Measurements from ENCODE around the gene TMEM238L. TPM values are rescaled to one million over a fixed set of nuclear protein-coding genes. Genes with fewer than 3 reads are reported as not detected.

Gene TMEM238L
- total RNA-seq, 5 donors from 2014 or later (not counting 1 experiment from before 2014, with no cell fraction given) = not detected

DNA sequence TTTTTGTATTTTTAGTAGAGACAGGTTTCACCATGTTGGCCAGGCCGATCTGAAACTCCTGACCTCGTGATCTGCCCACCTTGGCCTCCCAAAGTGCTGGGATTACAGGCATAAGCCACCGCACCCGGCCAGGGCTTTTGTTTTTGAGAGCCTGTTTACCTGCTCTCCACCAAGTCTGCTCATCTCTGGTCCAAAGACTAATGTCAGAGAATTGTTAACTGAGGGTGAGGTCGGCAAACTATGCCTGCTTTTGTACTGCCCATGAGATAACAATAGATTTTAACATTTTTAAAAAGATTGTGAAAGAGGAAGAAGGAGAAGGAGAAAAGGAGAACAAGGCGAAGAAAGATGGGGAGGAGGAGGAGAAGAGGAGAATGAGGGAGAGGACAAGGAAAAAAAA is 26.0 kb downstream of the TMEM238L start:
- Mint-ChIP-seq H3K27ac (no peak overlapping the region), H3K9me3 (peaks cover 3 to 10% (median 8%) of the 10 kb centered on the region in 3 donors), H3K36me3 (peaks cover 3% of the 10 kb centered on the region), H3K4me1 (no peaks in the 10 kb centered on the region), H3K27me3 (peaks cover 0 to 3% of the 10 kb centered on the region in 2 donors), H3K4me3 (no peak overlapping the region)
- 51% methylated on average over 3 of the region's 6 CpGs for WGBS (ENCODE audit: insufficient coverage)
- CTCF ChIA-PET = no interaction called here
- H3K36me3 ChIP-seq (ENCODE audit: control insufficient read depth in 2 of 2, extremely low read depth in 1 of 2, insufficient read depth in 1 of 2, low read length in 1 of 2) = no peaks in the 10 kb centered on the region
- H3K27ac ChIP-seq (ENCODE audit: low read length) = no peak overlapping the region
- H3K4me3 ChIP-seq (ENCODE audit: control insufficient read depth in 1 of 2, extremely low read depth in 1 of 2, low read length in 1 of 2) = no peak overlapping the region
- H3K27me3 ChIP-seq (replicated peaks in 1 of 2; ENCODE audit: control insufficient read depth in 2 of 2, extremely low read depth in 1 of 2, insufficient read depth in 2 of 2, low read length in 1 of 2) = no peaks in the 10 kb centered on the region
- no peaks in the 10 kb centered on the region for H3K9me3 ChIP-seq
- no peak for ATAC-seq (replicated peaks in 1 of 4)
- no peaks in the 10 kb centered on the region for H3K4me1 ChIP-seq (ENCODE audit: control insufficient read depth in 1 of 2, extremely low read depth in 1 of 2, insufficient read depth in 2 of 2, low read length in 2 of 2)
- DNase-seq = no peak
- POLR2A ChIA-PET = no interaction called here

DNA sequence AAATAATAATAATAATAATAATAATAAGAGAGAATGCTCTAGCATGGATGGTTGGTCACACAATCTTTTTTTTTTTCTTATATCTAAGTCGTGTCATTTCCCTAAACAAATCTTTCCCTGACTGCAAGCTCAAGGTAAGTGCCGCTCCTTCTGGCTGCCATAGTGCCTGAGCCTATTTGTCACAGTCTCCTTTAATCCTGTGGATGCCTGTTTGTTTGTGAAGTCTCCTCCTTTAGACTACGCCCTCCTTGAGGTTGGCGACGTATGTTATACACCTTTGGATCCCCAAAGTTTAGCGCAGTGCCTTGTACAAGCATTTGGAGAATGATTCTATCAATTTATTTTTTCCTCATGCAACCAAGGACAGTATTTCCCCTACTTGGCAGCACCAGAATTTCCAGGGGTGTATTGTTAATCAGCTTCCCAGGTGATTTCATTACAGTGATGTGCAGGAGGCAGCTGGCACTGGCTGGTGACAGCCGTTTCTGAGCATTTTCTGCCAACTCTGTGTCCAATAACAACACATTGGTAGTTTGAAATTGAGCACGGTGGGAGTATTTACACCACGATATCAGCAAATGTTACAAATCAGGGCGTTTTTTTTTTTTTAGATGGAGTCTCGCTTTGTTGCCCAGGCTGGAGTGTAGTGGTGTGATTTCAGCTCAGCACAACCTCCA is 26.6 kb downstream of the TMEM238L start:
- ChIA-PET CTCF (no interaction called here), POLR2A (no interaction called here)
- Mint-ChIP-seq H3K9me3 (peaks cover 3 to 9% (median 4%) of the 10 kb centered on the region in 3 donors), H3K4me3 (no peak overlapping the region), H3K4me1 (no peaks in the 10 kb centered on the region), H3K27me3 (peaks cover 0 to 3% of the 10 kb centered on the region in 2 donors), H3K27ac (no peak overlapping the region), H3K36me3 (no peaks in the 10 kb centered on the region)
- H3K27me3 ChIP-seq (replicated peaks in 1 of 2; ENCODE audit: control insufficient read depth in 2 of 2, extremely low read depth in 1 of 2, insufficient read depth in 2 of 2, low read length in 1 of 2) = no peaks in the 10 kb centered on the region
- DNase-seq (no peak), ATAC-seq (replicated peaks in 1 of 4) (no peak)
- no peaks in the 10 kb centered on the region for H3K36me3 ChIP-seq (ENCODE audit: control insufficient read depth in 2 of 2, extremely low read depth in 1 of 2, insufficient read depth in 1 of 2, low read length in 1 of 2)
- no peaks in the 10 kb centered on the region for H3K4me1 ChIP-seq (ENCODE audit: control insufficient read depth in 1 of 2, extremely low read depth in 1 of 2, insufficient read depth in 2 of 2, low read length in 2 of 2)
- WGBS (ENCODE audit: insufficient coverage) = 70% methylated on average over 2 of the region's 11 CpGs
- H3K27ac ChIP-seq (ENCODE audit: low read length) = no peak overlapping the region
- H3K4me3 ChIP-seq (ENCODE audit: control insufficient read depth in 1 of 2, extremely low read depth in 1 of 2, low read length in 1 of 2) = no peak overlapping the region
- no peaks in the 10 kb centered on the region for H3K9me3 ChIP-seq

DNA sequence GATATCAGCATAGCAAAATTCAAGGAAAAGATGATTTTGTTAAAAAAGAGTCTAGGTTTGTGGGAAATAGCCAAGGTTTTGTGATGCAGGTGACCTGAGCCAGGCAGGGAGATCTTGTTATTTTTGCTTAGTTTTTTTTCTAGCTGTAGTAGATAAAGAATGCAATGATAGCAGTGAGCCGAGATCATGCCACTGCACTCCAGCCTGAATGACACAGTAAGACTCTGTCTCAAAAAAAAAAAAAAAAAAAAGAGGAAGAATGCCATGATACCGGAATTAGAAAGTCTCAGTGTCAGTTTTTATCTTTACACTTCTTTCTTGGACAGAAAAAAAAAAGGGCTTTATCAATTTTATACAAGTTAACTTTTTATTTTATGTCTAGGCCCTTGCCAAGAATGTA is 27.5 kb downstream of the TMEM238L start:
- POLR2A ChIA-PET = no interaction called here
- no peak overlapping the region for H3K27ac Mint-ChIP-seq
- H3K4me1 Mint-ChIP-seq = no peaks in the 10 kb centered on the region

DNA sequence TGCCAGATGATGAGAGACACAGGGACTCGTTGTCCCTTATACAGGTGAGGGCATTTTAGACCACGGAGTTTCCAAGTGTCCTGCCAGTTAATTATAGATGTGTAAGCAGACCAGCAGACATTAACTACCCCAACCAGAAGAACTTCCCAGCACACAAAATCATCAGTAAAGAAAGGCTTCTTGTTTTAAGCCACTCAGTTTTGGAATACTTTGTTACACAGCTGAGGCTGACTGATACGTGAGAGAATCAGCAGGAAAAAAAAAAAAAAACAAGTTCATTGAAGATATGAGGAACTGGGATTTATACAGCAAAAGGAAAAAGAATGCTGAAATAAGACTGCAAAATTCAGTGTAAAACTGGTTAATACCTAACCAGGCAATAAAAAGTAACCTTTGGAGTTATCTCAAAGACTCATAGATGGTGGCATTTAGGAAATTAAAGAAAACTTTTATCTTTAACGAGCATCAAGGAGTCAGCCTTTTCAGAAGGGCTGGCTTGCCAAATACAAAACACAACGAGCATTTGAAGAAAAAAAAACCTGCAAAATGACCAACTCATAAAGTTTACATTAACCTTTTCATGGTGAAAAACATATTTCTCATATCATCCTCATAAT is 28.1 kb downstream of the TMEM238L start:
- no peak for ATAC-seq (replicated peaks in 1 of 4)
- DNase-seq = no peak
- no peaks in the 10 kb centered on the region for H3K4me1 ChIP-seq (ENCODE audit: control insufficient read depth in 1 of 2, extremely low read depth in 1 of 2, insufficient read depth in 2 of 2, low read length in 2 of 2)
- H3K27me3 ChIP-seq (replicated peaks in 1 of 2; ENCODE audit: control insufficient read depth in 2 of 2, extremely low read depth in 1 of 2, insufficient read depth in 2 of 2, low read length in 1 of 2) = no peaks in the 10 kb centered on the region
- ChIA-PET CTCF (interaction anchor here in 1 of 2 donors (0.6 kb wide), 1 partner anchor 115 kb away, joined by 4 read pairs; no protein-coding TSS in a partner anchor), POLR2A (no interaction called here)
- no peak overlapping the region for H3K27ac ChIP-seq (ENCODE audit: low read length)
- H3K4me3 ChIP-seq (ENCODE audit: control insufficient read depth in 1 of 2, extremely low read depth in 1 of 2, low read length in 1 of 2) = no peak overlapping the region
- Mint-ChIP-seq H3K4me3 (no peak overlapping the region), H3K27me3 (peaks cover 0 to 3% of the 10 kb centered on the region in 2 donors), H3K9me3 (peaks cover 10 to 17% (median 11%) of the 10 kb centered on the region in 3 donors), H3K27ac (no peak overlapping the region), H3K4me1 (no peaks in the 10 kb centered on the region), H3K36me3 (no peaks in the 10 kb centered on the region)
- H3K9me3 ChIP-seq = no peaks in the 10 kb centered on the region
- 45% methylated on average over 2 of the region's 5 CpGs for WGBS (ENCODE audit: insufficient coverage)
- no peaks in the 10 kb centered on the region for H3K36me3 ChIP-seq (ENCODE audit: control insufficient read depth in 2 of 2, extremely low read depth in 1 of 2, insufficient read depth in 1 of 2, low read length in 1 of 2)

More for the DNA sequence above, 27.5 kb downstream of the TMEM238L start:
- Mint-ChIP-seq H3K27me3 (peaks cover 0 to 3% of the 10 kb centered on the region in 2 donors), H3K4me3 (no peak overlapping the region), H3K36me3 (no peaks in the 10 kb centered on the region), H3K9me3 (peaks cover 9 to 15% (median 9%) of the 10 kb centered on the region in 3 donors)
- H3K9me3 ChIP-seq = no peaks in the 10 kb centered on the region
- DNase-seq (no peak), ATAC-seq (replicated peaks in 1 of 4) (no peak)
- WGBS (ENCODE audit: insufficient coverage) = 60% methylated on average over 1 of the region's 2 CpGs
- no peaks in the 10 kb centered on the region for H3K27me3 ChIP-seq (replicated peaks in 1 of 2; ENCODE audit: control insufficient read depth in 2 of 2, extremely low read depth in 1 of 2, insufficient read depth in 2 of 2, low read length in 1 of 2)
- H3K36me3 ChIP-seq (ENCODE audit: control insufficient read depth in 2 of 2, extremely low read depth in 1 of 2, insufficient read depth in 1 of 2, low read length in 1 of 2) = no peaks in the 10 kb centered on the region
- no peak overlapping the region for H3K4me3 ChIP-seq (ENCODE audit: control insufficient read depth in 1 of 2, extremely low read depth in 1 of 2, low read length in 1 of 2)
- no peak overlapping the region for H3K27ac ChIP-seq (ENCODE audit: low read length)
- H3K4me1 ChIP-seq (ENCODE audit: control insufficient read depth in 1 of 2, extremely low read depth in 1 of 2, insufficient read depth in 2 of 2, low read length in 2 of 2) = no peaks in the 10 kb centered on the region
- CTCF ChIA-PET = interaction anchor here in 1 of 2 donors (0.6 kb wide), 1 partner anchor 68 kb away, joined by 3 read pairs; no protein-coding TSS in a partner anchor

DNA sequence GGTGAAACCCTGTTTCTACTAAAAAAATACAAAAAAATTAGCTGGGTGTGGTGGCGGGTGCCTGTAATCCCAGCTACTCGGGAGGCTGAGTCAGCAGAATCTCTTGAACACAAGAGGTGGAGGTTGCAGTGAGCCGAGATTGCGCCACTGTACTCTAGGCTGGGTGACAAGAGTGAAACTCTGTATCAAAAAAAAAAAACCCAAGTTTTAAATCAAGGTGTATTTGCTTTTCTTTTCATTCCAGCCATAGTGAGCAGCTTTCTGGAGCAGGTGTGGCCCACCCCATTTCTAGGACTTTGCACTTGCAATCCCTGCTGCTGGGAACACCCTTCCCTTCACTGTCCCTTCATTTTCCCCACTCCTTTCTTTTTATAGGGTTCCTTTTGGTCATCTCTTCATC is 28.8 kb downstream of the TMEM238L start:
- ChIA-PET CTCF (no interaction called here), POLR2A (no interaction called here)
- H3K4me3 Mint-ChIP-seq = no peak overlapping the region
- no CpG with 5 or more reads among the region's 4 CpGs for WGBS (ENCODE audit: insufficient coverage)
- H3K36me3 Mint-ChIP-seq = no peaks in the 10 kb centered on the region
- DNase-seq = no peak
- H3K9me3 Mint-ChIP-seq = peaks cover 10 to 17% (median 11%) of the 10 kb centered on the region in 3 donors
- H3K4me1 ChIP-seq (ENCODE audit: control insufficient read depth in 1 of 2, extremely low read depth in 1 of 2, insufficient read depth in 2 of 2, low read length in 2 of 2) = no peaks in the 10 kb centered on the region
- no peak overlapping the region for H3K4me3 ChIP-seq (ENCODE audit: control insufficient read depth in 1 of 2, extremely low read depth in 1 of 2, low read length in 1 of 2)
- ATAC-seq (replicated peaks in 1 of 4) = no peak
- H3K27ac ChIP-seq (ENCODE audit: low read length) = no peak overlapping the region
- no peak overlapping the region for H3K27ac Mint-ChIP-seq
- no peaks in the 10 kb centered on the region for H3K4me1 Mint-ChIP-seq
- no peaks in the 10 kb centered on the region for H3K36me3 ChIP-seq (ENCODE audit: control insufficient read depth in 2 of 2, extremely low read depth in 1 of 2, insufficient read depth in 1 of 2, low read length in 1 of 2)
- H3K9me3 ChIP-seq = no peaks in the 10 kb centered on the region
- H3K27me3 ChIP-seq (replicated peaks in 1 of 2; ENCODE audit: control insufficient read depth in 2 of 2, extremely low read depth in 1 of 2, insufficient read depth in 2 of 2, low read length in 1 of 2) = no peaks in the 10 kb centered on the region
- peaks cover 0 to 1% of the 10 kb centered on the region in 2 donors for H3K27me3 Mint-ChIP-seq

DNA sequence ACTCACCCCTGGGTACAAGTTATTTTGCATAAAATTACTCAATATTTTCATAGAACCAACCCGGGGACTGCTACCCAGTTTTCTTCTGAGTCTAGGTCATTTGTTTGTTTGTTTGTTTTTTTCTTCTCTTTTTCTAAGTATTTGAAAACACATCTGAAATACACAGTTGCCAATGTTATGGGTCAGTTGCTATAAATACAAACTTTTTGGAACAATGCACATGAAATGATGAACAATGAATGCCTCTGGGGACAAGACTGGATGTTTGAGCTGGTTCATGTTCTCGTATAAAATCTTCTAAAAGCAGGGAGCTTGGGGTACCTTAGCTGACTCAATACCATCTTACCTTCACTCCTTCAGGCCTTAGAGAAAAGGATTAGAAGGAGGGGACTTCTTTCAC is 30.5 kb downstream of the TMEM238L start:
- Mint-ChIP-seq H3K4me3 (no peak overlapping the region), H3K9me3 (peaks cover 10 to 19% (median 11%) of the 10 kb centered on the region in 3 donors), H3K27ac (no peak overlapping the region), H3K27me3 (no peaks in the 10 kb centered on the region), H3K36me3 (no peaks in the 10 kb centered on the region), H3K4me1 (no peaks in the 10 kb centered on the region)
- DNase-seq (no peak), ATAC-seq (replicated peaks in 1 of 4) (no peak)
- ChIA-PET POLR2A (no interaction called here), CTCF (no interaction called here)
- H3K4me3 ChIP-seq (ENCODE audit: control insufficient read depth in 1 of 2, extremely low read depth in 1 of 2, low read length in 1 of 2) = no peak overlapping the region
- no peak overlapping the region for H3K27ac ChIP-seq (ENCODE audit: low read length)
- no peaks in the 10 kb centered on the region for H3K36me3 ChIP-seq (ENCODE audit: control insufficient read depth in 2 of 2, extremely low read depth in 1 of 2, insufficient read depth in 1 of 2, low read length in 1 of 2)
- WGBS (ENCODE audit: insufficient coverage) = no CpG with 5 or more reads among the region's 2 CpGs
- no peaks in the 10 kb centered on the region for H3K27me3 ChIP-seq (replicated peaks in 1 of 2; ENCODE audit: control insufficient read depth in 2 of 2, extremely low read depth in 1 of 2, insufficient read depth in 2 of 2, low read length in 1 of 2)
- no peaks in the 10 kb centered on the region for H3K9me3 ChIP-seq
- H3K4me1 ChIP-seq (ENCODE audit: control insufficient read depth in 1 of 2, extremely low read depth in 1 of 2, insufficient read depth in 2 of 2, low read length in 2 of 2) = no peaks in the 10 kb centered on the region

Data from T-cell (primary cell).